ENCODE data around the gene NHS.

The NHS gene

DNA sequence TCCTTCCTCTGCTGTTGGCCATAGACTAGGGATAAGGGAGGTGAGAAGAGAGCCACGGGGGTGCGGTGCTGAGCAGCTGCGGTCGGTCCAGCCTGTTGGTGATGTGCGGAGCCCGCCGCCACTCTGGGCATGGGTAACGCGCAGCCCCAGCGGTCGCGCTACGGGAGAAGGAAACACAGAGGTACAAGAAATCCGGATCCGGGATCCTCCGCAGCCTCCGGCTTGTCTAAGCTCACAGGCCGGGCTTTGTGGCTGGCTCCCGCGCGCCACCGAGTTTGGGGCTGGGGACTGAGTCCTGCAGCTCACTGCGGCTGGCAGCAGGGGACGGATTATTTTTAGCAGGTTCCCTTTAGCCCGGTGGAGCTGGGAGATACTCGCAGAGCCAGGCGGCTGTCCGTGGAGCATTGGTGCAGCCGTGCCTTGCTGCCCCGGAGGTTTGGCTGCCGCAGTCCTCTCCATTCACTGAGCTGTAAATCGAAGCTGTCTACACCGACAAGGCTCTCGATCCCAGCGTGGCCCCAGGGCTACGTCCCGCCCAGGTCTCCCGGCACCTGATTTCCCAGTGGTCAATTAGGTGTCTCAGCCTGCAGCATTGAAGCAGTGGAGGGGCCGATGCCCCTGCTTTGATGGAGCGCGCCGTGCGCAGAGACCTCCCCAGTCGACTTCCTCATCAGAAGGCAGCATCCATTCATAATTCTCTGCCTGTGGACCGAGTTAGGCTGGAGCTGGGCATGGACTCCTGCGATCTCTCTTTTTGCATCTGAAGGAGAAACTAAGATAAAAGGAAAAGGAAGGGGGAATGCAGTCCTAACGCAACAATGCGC, 280.4 kb downstream of the NHS start:
- no peaks in the 10 kb centered on the region for H3K4me1 ChIP-seq (ENCODE audit: low read depth, poor library complexity, severe bottlenecking)
- no peak overlapping the region for H3K9ac ChIP-seq
- H3K27ac ChIP-seq, result no peak overlapping the region
- no peak overlapping the region for H3K4me2 ChIP-seq
- H3K36me3 ChIP-seq (ENCODE audit: insufficient read depth), result no peaks in the 10 kb centered on the region
- H4K20me1 ChIP-seq (ENCODE audit: insufficient read depth), result no peaks in the 10 kb centered on the region
- no peak overlapping the region for H2AFZ ChIP-seq (ENCODE audit: low read depth)
- TF ChIP-seq, protein P1, sequence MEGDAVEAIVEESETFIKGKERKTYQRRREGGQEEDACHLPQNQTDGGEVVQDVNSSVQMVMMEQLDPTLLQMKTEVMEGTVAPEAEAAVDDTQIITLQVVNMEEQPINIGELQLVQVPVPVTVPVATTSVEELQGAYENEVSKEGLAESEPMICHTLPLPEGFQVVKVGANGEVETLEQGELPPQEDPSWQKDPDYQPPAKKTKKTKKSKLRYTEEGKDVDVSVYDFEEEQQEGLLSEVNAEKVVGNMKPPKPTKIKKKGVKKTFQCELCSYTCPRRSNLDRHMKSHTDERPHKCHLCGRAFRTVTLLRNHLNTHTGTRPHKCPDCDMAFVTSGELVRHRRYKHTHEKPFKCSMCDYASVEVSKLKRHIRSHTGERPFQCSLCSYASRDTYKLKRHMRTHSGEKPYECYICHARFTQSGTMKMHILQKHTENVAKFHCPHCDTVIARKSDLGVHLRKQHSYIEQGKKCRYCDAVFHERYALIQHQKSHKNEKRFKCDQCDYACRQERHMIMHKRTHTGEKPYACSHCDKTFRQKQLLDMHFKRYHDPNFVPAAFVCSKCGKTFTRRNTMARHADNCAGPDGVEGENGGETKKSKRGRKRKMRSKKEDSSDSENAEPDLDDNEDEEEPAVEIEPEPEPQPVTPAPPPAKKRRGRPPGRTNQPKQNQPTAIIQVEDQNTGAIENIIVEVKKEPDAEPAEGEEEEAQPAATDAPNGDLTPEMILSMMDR (conservative IDR thresholded peaks at IDR 0.05; ENCODE audit: low read depth, low read length), result no peak
- no peaks in the 10 kb centered on the region for H3K79me2 ChIP-seq (ENCODE audit: insufficient read depth, low read depth)
- H3K4me3 ChIP-seq (IDR thresholded peaks at IDR 0.05; ENCODE audit: insufficient read depth, low read depth, low read length), result no peak overlapping the region
- H3K27me3 ChIP-seq (ENCODE audit: insufficient read depth, low read depth), result no peaks in the 10 kb centered on the region

- no peak overlapping the region for H3K27ac ChIP-seq
- no peak overlapping the region for H3K9ac ChIP-seq
- H4K20me1 ChIP-seq (ENCODE audit: insufficient read depth), result no peaks in the 10 kb centered on the region
- no peaks in the 10 kb centered on the region for H3K27me3 ChIP-seq (ENCODE audit: insufficient read depth, low read depth)
- H2AFZ ChIP-seq (ENCODE audit: low read depth), result no peak overlapping the region
- H3K79me2 ChIP-seq (ENCODE audit: insufficient read depth, low read depth), result no peaks in the 10 kb centered on the region
- no peak overlapping the region for H3K4me3 ChIP-seq (IDR thresholded peaks at IDR 0.05; ENCODE audit: insufficient read depth, low read depth, low read length)
- H3K4me2 ChIP-seq, result no peak overlapping the region
- TF ChIP-seq, protein P1 (conservative IDR thresholded peaks at IDR 0.05; ENCODE audit: low read depth, low read length), result no peak
- no peaks in the 10 kb centered on the region for H3K36me3 ChIP-seq (ENCODE audit: insufficient read depth)
- no peaks in the 10 kb centered on the region for H3K4me1 ChIP-seq (ENCODE audit: low read depth, poor library complexity, severe bottlenecking)
Observed at GRCh38 chrX:17656035-17656418, 281.0 kb downstream of the NHS start.

DNA sequence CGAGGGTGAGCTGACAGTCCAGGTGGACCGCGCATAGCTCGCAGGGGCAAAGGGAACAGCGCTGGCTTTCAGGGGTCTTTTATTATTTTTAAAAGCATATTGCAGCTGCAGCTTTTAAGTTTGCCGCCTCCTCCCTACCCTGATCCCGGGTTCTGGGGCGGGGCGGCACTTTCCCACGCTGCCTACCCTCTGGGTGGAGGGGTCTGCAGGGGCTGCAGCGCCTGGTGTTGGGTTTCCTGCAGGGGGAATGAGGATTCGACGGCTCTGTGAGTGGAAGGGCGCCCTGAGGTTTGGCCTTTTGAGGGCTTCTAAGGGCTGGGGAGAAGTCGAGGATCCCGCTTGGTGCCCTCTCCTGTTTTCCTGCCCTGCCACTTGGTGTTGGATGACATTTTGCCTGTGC, 281.6 kb downstream of the NHS start:
- Histone ChIP-seq H3K27me3 (ENCODE audit: insufficient read depth, low read depth) (no peaks in the 10 kb centered on the region), H3K36me3 (ENCODE audit: insufficient read depth) (no peaks in the 10 kb centered on the region), H3K4me3 (IDR thresholded peaks at IDR 0.05; ENCODE audit: insufficient read depth, low read depth, low read length) (no peak overlapping the region), H3K27ac (no peak overlapping the region), H3K79me2 (ENCODE audit: insufficient read depth, low read depth) (no peaks in the 10 kb centered on the region), H2AFZ (ENCODE audit: low read depth) (no peak overlapping the region), H4K20me1 (ENCODE audit: insufficient read depth) (no peaks in the 10 kb centered on the region), H3K9ac (no peak overlapping the region), H3K4me2 (no peak overlapping the region), H3K4me1 (ENCODE audit: low read depth, poor library complexity, severe bottlenecking) (no peaks in the 10 kb centered on the region)
- TF ChIP-seq, protein P1 (conservative IDR thresholded peaks at IDR 0.05; ENCODE audit: low read depth, low read length), result no peak

- TF ChIP-seq, protein P1 (conservative IDR thresholded peaks at IDR 0.05; ENCODE audit: low read depth, low read length), result no peak
- H3K4me3 ChIP-seq (IDR thresholded peaks at IDR 0.05; ENCODE audit: insufficient read depth, low read depth, low read length), result no peak overlapping the region
- H3K79me2 ChIP-seq (ENCODE audit: insufficient read depth, low read depth), result no peaks in the 10 kb centered on the region
- H4K20me1 ChIP-seq (ENCODE audit: insufficient read depth), result no peaks in the 10 kb centered on the region
- no peaks in the 10 kb centered on the region for H3K4me1 ChIP-seq (ENCODE audit: low read depth, poor library complexity, severe bottlenecking)
- H3K36me3 ChIP-seq (ENCODE audit: insufficient read depth), result no peaks in the 10 kb centered on the region
- no peak overlapping the region for H2AFZ ChIP-seq (ENCODE audit: low read depth)
- H3K27me3 ChIP-seq (ENCODE audit: insufficient read depth, low read depth), result no peaks in the 10 kb centered on the region
- no peak overlapping the region for H3K9ac ChIP-seq
- H3K4me2 ChIP-seq, result no peak overlapping the region
- H3K27ac ChIP-seq, result no peak overlapping the region
Observed at GRCh38 chrX:17662391-17662790, 287.4 kb downstream of the NHS start.
